ENCODE data around the gene OASL. TPM values are rescaled to one million over a fixed set of nuclear protein-coding genes. Genes with fewer than 3 reads are reported as not detected.

The OASL gene
- polyA plus RNA-seq, 1 donor from 2014 or later, result 0.42 TPM

- no peaks in the 10 kb centered on the region for H3K36me3 ChIP-seq (ENCODE audit: insufficient read depth, low read length)
Measured at GRCh38 chr12:120983759-120984158, 55.3 kb downstream of the OASL start.

GRCh38 chr12:120982659-120983058, 56.4 kb downstream of the OASL start:
- Histone ChIP-seq H3K27me3 (ENCODE audit: insufficient read depth, low read depth, low read length) (no peaks in the 10 kb centered on the region), H3K9ac (ENCODE audit: low read length) (no peak overlapping the region), H2AFZ (ENCODE audit: low read depth, low read length) (no peak overlapping the region), H3K4me2 (ENCODE audit: low read length) (no peak overlapping the region), H3K27ac (ENCODE audit: low read length) (no peak overlapping the region), H3K9me2 (ENCODE audit: insufficient read depth, low read length) (no peaks in the 10 kb centered on the region), H3K79me2 (replicated peaks; ENCODE audit: insufficient read depth, low read length) (no peaks in the 10 kb centered on the region), H3K36me3 (ENCODE audit: insufficient read depth, low read length) (no peaks in the 10 kb centered on the region), H3K9me3 (ENCODE audit: low read length) (no peaks in the 10 kb centered on the region), H4K20me1 (ENCODE audit: insufficient read depth) (no peaks in the 10 kb centered on the region), H3K4me3 (ENCODE audit: low read length) (no peak overlapping the region), H3F3A (ENCODE audit: insufficient read depth, low read length, poor library complexity, severe bottlenecking) (no peaks in the 10 kb centered on the region)
- TF ChIP-seq CTCF (IDR thresholded peaks at IDR 0.05; ENCODE audit: poor library complexity, severe bottlenecking) (no peak), REST (IDR thresholded peaks at IDR 0.05; ENCODE audit: borderline replicate concordance) (no peak), EP300 (conservative IDR thresholded peaks at IDR 0.05; ENCODE audit: poor library complexity, severe bottlenecking) (no peak), MXI1 (conservative IDR thresholded peaks at IDR 0.05; ENCODE audit: poor library complexity, severe bottlenecking) (no peak), SMC3 (conservative IDR thresholded peaks at IDR 0.05; ENCODE audit: poor library complexity) (no peak), RAD21 (conservative IDR thresholded peaks at IDR 0.05) (no peak), EZH2 (IDR thresholded peaks at IDR 0.05; ENCODE audit: borderline replicate concordance, insufficient read depth, low read length, poor library complexity, severe bottlenecking) (no peak), POLR2AphosphoS5 (IDR thresholded peaks at IDR 0.05) (no peak), TAF1 (IDR thresholded peaks at IDR 0.05; ENCODE audit: low read depth) (no peak)

More at GRCh38 chr12:120983759-120984158, 55.3 kb downstream of the OASL start:
- H3K4me2 ChIP-seq (ENCODE audit: low read length), result no peak overlapping the region
- no peaks in the 10 kb centered on the region for H3K79me2 ChIP-seq (replicated peaks; ENCODE audit: insufficient read depth, low read length)
- no peaks in the 10 kb centered on the region for H3K9me2 ChIP-seq (ENCODE audit: insufficient read depth, low read length)
- H3K9ac ChIP-seq (ENCODE audit: low read length), result no peak overlapping the region
- H3K27me3 ChIP-seq (ENCODE audit: insufficient read depth, low read depth, low read length), result no peaks in the 10 kb centered on the region
- TF ChIP-seq CTCF (IDR thresholded peaks at IDR 0.05; ENCODE audit: poor library complexity, severe bottlenecking) (no peak), EZH2 (IDR thresholded peaks at IDR 0.05; ENCODE audit: borderline replicate concordance, insufficient read depth, low read length, poor library complexity, severe bottlenecking) (no peak)
- no peak overlapping the region for H3K4me3 ChIP-seq (ENCODE audit: low read length)
- H3F3A ChIP-seq (ENCODE audit: insufficient read depth, low read length, poor library complexity, severe bottlenecking), result no peaks in the 10 kb centered on the region
- no peaks in the 10 kb centered on the region for H4K20me1 ChIP-seq (ENCODE audit: insufficient read depth)
- H3K9me3 ChIP-seq (ENCODE audit: low read length), result no peaks in the 10 kb centered on the region
- no peak overlapping the region for H2AFZ ChIP-seq (ENCODE audit: low read depth, low read length)
- no peak overlapping the region for H3K27ac ChIP-seq (ENCODE audit: low read length)
